Measurements from ENCODE around the gene RASA3.

The RASA3 gene

DNA sequence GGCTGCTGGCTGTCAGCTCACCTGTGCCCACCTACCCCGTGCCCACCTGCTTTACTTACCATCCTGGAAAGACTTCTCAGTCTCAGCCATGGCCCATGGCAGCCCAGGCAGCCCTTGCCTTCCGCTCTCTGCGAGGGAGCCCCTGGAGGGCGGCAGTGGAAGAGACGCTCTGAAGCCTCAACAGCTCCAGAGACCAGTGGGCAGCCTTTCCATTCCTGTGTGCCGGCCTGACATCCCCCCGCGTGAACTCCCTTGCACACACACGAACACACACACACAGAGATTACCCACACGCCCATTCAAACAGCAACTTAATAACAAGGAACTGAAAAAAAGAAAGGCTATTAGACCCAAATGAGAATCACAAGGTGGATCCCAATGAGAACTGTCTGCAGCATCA is 14.2 kb upstream of the RASA3 start:
- POLR2A ChIA-PET = no interaction called here
- CTCF ChIA-PET = interaction anchor here (0.9 kb wide), 1 partner anchor 80 kb away, joined by 3 read pairs; no protein-coding TSS in a partner anchor
- no peak overlapping the region for H3K4me3 ChIP-seq (ENCODE audit: low read depth, low read length)
- no peak for DNase-seq (ENCODE audit: low read depth, low spot score)
- TF ChIP-seq, protein P1, sequence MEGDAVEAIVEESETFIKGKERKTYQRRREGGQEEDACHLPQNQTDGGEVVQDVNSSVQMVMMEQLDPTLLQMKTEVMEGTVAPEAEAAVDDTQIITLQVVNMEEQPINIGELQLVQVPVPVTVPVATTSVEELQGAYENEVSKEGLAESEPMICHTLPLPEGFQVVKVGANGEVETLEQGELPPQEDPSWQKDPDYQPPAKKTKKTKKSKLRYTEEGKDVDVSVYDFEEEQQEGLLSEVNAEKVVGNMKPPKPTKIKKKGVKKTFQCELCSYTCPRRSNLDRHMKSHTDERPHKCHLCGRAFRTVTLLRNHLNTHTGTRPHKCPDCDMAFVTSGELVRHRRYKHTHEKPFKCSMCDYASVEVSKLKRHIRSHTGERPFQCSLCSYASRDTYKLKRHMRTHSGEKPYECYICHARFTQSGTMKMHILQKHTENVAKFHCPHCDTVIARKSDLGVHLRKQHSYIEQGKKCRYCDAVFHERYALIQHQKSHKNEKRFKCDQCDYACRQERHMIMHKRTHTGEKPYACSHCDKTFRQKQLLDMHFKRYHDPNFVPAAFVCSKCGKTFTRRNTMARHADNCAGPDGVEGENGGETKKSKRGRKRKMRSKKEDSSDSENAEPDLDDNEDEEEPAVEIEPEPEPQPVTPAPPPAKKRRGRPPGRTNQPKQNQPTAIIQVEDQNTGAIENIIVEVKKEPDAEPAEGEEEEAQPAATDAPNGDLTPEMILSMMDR (IDR thresholded peaks at IDR 0.05; ENCODE audit: insufficient read depth, low read length, missing control alignments) = peak; percentile 49

DNA sequence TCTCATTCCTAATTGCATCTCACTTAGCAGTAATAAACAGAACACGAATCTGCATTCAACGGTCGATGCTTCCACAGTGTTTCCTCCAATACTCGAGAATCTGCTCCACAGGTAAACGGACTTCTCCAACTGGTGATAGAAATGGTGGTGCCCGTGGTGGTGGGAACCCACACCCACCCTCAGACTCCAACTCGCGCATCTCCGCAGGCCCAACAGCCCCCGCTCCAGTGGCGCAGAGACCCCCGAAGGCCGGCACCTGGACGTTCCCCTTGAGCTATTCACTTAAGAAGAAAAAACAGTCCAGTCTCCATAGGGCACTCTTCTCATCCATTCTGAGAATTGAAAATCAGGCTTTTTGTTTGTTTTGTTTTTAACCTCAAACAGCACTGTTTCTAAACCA is 13.8 kb upstream of the RASA3 start:
- no peak overlapping the region for H3K4me3 ChIP-seq (ENCODE audit: low read depth, low read length)
- TF ChIP-seq, protein P1 (IDR thresholded peaks at IDR 0.05; ENCODE audit: insufficient read depth, low read length, missing control alignments) = no peak
- ChIA-PET POLR2A (no interaction called here), CTCF (interaction anchor here (0.9 kb wide), 1 partner anchor 80 kb away, joined by 3 read pairs; no protein-coding TSS in a partner anchor)
- DNase-seq (ENCODE audit: low read depth, low spot score) = no peak

DNA sequence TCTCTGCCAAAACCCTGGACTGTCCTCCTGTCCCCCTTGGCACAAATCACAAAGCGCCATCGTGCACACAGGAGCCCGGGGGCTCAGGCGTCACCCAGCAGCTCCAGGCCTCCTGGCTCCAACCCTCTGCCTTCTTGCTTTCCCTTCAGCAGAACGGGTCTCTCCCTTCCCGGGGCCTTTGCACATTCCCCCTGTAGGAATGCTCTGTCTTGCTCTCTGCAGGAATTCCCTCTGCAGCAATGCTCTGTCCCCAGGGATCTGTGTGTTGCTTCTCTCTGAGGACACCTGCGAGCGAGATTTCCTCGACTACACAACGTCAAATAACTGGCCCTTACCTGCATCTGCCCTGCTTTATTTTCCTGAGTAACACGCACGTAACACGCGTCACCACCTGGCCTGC is 13.3 kb upstream of the RASA3 start:
- ChIA-PET POLR2A (no interaction called here), CTCF (no interaction called here)
- no peak overlapping the region for H3K4me3 ChIP-seq (ENCODE audit: low read depth, low read length)
- TF ChIP-seq, protein P1 (IDR thresholded peaks at IDR 0.05; ENCODE audit: insufficient read depth, low read length, missing control alignments) = no peak
- DNase-seq (ENCODE audit: low read depth, low spot score) = no peak

DNA sequence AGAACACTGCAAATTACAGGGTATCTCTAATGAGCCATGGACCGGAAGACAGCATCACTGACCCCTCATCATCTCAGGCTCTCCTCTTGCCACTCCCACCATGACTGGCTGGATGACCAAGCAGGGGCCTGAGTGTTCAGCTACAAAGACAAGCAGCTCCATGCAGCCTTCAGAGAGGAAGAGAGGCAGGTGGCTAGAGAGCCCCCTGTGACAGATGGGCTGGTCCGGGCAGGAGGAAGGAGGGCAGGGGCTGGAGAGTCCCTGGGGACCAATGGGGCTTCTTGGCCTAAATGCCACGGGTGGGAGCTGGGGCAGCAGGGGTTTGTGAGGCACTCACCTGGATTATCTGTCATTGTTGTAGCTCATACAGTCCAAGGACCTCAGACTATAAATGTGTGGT is 12.8 kb upstream of the RASA3 start:
- no peak overlapping the region for H3K4me3 ChIP-seq (ENCODE audit: low read depth, low read length)
- TF ChIP-seq, protein P1 (IDR thresholded peaks at IDR 0.05; ENCODE audit: insufficient read depth, low read length, missing control alignments) = no peak
- no peak for DNase-seq (ENCODE audit: low read depth, low spot score)
- POLR2A ChIA-PET = no interaction called here
- CTCF ChIA-PET = no interaction called here

DNA sequence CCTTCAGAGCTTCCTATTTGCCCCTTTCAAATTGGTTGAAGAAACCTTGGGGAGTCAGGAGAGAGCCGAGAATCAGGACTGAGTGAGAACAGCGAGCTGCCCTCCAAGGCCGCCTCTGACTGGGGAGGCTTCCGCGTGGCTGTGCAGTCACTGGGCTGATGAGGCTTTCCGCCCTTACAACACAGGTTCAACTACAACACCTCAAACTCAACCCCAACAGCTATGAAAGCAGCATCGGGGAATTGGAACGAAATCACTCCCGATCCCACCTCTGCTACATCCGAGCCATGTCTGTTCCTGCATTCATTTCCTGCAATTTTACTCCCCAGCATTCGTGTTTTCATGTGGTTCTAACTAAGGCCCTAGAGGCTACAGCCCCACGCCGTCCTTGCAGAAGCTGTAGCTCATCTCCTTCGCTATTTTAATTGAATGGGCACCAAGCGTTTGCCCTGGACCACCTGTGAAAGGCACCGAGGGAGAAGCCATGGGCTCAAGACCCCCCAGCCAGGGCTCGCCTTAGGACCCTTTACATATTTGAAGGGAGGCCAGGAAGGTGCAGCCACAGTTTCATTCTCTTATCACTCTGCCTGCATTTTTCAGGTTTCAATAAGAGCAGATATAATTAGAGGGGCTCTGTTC is 12.3 kb upstream of the RASA3 start:
- CTCF ChIA-PET = no interaction called here
- POLR2A ChIA-PET = no interaction called here
- no peak for DNase-seq (ENCODE audit: low read depth, low spot score)
- TF ChIP-seq, protein P1 (IDR thresholded peaks at IDR 0.05; ENCODE audit: insufficient read depth, low read length, missing control alignments) = no peak
- no peak overlapping the region for H3K4me3 ChIP-seq (ENCODE audit: low read depth, low read length)

DNA sequence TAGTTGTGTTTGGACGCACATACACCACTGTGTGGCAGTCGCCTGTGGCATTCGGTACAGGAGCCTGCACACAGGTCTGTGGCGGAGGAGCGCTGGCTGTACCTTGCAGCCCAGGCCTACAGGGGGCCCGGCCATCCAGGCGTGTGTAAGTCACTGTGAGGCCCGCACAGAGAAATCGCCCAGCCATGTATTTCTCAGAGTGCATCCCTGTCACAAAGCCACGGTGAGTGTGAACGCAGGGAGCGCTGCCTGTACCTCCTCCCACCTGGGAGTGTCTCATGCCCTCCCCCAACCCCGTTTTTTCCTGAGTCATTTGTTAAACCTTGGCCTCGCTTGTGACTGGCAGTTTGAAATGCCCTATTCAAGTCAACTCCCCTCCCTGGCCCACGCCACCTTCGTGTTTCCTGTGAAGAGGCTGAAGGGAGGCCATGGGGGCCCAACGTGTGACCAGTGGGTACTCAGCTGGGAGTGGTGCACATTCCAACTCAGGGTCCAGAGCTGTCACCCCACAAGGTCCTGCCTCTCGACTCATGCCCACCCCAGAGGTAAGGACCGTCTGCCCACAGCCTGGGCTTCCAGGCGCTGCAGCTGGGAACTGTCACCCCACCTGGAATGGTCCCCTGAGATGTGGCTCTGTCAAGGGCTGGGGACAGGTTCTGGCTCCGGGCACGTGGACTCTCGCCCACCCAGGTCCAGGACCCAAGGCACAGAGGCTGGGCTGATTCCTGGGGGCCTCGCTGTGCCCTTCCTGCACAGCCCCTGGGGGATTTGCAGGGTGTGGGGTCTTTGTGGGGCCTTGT is 11.6 kb upstream of the RASA3 start:
- no peak for DNase-seq (ENCODE audit: low read depth, low spot score)
- TF ChIP-seq, protein P1 (IDR thresholded peaks at IDR 0.05; ENCODE audit: insufficient read depth, low read length, missing control alignments) = peak; percentile 12
- POLR2A ChIA-PET = no interaction called here
- CTCF ChIA-PET = no interaction called here
- H3K4me3 ChIP-seq (ENCODE audit: low read depth, low read length) = no peak overlapping the region

All from AG04449 (cell line).